WTC11 (cell line): ENCODE results near the gene SF3B2. TPM values are rescaled to one million over a fixed set of nuclear protein-coding genes. Genes with fewer than 3 reads are reported as not detected.

Experiments
- ATAC-seq: fragments of 200-7000 bp; cut with Tn5 transposase; 2 replicates; pipeline ENCODE4 v1.10.0; 2021; ENCODE audit warnings: mild to moderate bottlenecking, moderate library complexity
- CTCF ChIA-PET: fragments of 300-600 bp; sonication (Branson Sonifier 250); formaldehyde crosslinking; loops from one replicate; lab custom pipeline; 2021; ENCODE audit warnings: antibody characterized with exemption; lab: Charles Lee
- POLR2A ChIA-PET: fragments of 350-600 bp; sonication (Branson Sonifier 250); formaldehyde crosslinking; loops from one replicate; lab custom pipeline; 2021; ENCODE audit warnings: antibody characterized with exemption; lab: Charles Lee
- DNase-seq: peaks from one replicate; pipeline ENCODE4 v3.0.0; 2021; ENCODE audit warnings: low spot score
- H3K27ac Mint-ChIP-seq: 2 replicates; pipeline ENCODE4 v1.8.0; 2021; ENCODE audit warnings: mixed read lengths
- H3K27me3 Mint-ChIP-seq: 2 replicates; pipeline ENCODE4 v1.8.0; 2021; ENCODE audit warnings: low read depth, mild to moderate bottlenecking, moderate library complexity, mixed read lengths
- H3K36me3 Mint-ChIP-seq: 2 replicates; pipeline ENCODE4 v1.8.0; 2021; ENCODE audit warnings: mixed read lengths
- H3K4me1 Mint-ChIP-seq: 2 replicates; pipeline ENCODE4 v1.8.0; 2022; ENCODE audit warnings: mixed read lengths
- H3K4me3 Mint-ChIP-seq: 2 replicates; pipeline ENCODE4 v1.8.0; 2021; ENCODE audit warnings: mild to moderate bottlenecking, moderate library complexity, mixed read lengths
- H3K9me3 Mint-ChIP-seq: 2 replicates; pipeline ENCODE4 v1.8.0; 2021; ENCODE audit warnings: mixed read lengths
- AFF4 ChIP-seq: sonication (generic); formaldehyde crosslinking; IDR thresholded peaks from 2 replicates; pipeline ENCODE4 v1.8.1; 2023; ENCODE audit warnings: mild to moderate bottlenecking, missing genetic modification reagents, borderline replicate concordance
- ATF1 ChIP-seq: sonication (generic); formaldehyde crosslinking; IDR thresholded peaks from 2 replicates; pipeline ENCODE4 v1.8.1; 2023; ENCODE audit warnings: mild to moderate bottlenecking, moderate library complexity, missing genetic modification reagents
- CBFB ChIP-seq: sonication (generic); formaldehyde crosslinking; IDR thresholded peaks from 2 replicates; pipeline ENCODE4 v1.8.1; 2022; ENCODE audit warnings: mild to moderate bottlenecking, low read depth, missing genetic modification reagents
- CDX4 ChIP-seq: fragments of 250-450 bp; sonication (Bioruptor Pico); IDR thresholded peaks from 2 replicates; pipeline ENCODE4 v1.9.0; 2021; ENCODE audit warnings: moderate library complexity, mild to moderate bottlenecking, inconsistent platforms, borderline replicate concordance
- ETV6 ChIP-seq: sonication (generic); formaldehyde crosslinking; IDR thresholded peaks from 2 replicates; pipeline ENCODE4 v1.8.1; 2022; ENCODE audit warnings: mild to moderate bottlenecking, missing genetic modification reagents
- GRHL2 ChIP-seq: fragments of 250-450 bp; sonication (Bioruptor Pico); IDR thresholded peaks from 2 replicates; pipeline ENCODE4 v1.8.0; 2022; ENCODE audit warnings: mild to moderate bottlenecking, moderate library complexity; ENCODE audit not compliant: insufficient replicate concordance, severe bottlenecking
- IRF1 ChIP-seq: sonication (generic); formaldehyde crosslinking; IDR thresholded peaks from 2 replicates; pipeline ENCODE4 v1.8.0; 2023; ENCODE audit warnings: missing genetic modification reagents
- JUN ChIP-seq: sonication (generic); formaldehyde crosslinking; IDR thresholded peaks from 2 replicates; pipeline ENCODE4 v1.8.0; 2023; ENCODE audit warnings: mild to moderate bottlenecking, missing genetic modification reagents
- NR1H2 ChIP-seq: sonication (generic); formaldehyde crosslinking; IDR thresholded peaks from 2 replicates; pipeline ENCODE4 v1.9.0; 2021; ENCODE audit warnings: mild to moderate bottlenecking, moderate library complexity, missing genetic modification reagents
- NR2C2 ChIP-seq: sonication (generic); formaldehyde crosslinking; IDR thresholded peaks from 2 replicates; pipeline ENCODE4 v1.8.0; 2022; ENCODE audit warnings: mild to moderate bottlenecking, missing genetic modification reagents
- OVOL2 ChIP-seq: fragments of 250-450 bp; sonication (Bioruptor Pico); IDR thresholded peaks from 2 replicates; pipeline ENCODE4 v1.9.0; 2021; ENCODE audit warnings: mild to moderate bottlenecking, borderline replicate concordance
- SMAD4 ChIP-seq: sonication (generic); formaldehyde crosslinking; IDR thresholded peaks from 2 replicates; pipeline ENCODE4 v1.8.0; 2022; ENCODE audit warnings: mild to moderate bottlenecking, missing genetic modification reagents
- TEAD1 ChIP-seq: sonication (generic); formaldehyde crosslinking; IDR thresholded peaks from 2 replicates; pipeline ENCODE4 v1.8.0; 2022; ENCODE audit warnings: mild to moderate bottlenecking, missing genetic modification reagents
- USF2 ChIP-seq: sonication (generic); formaldehyde crosslinking; IDR thresholded peaks from 2 replicates; pipeline ENCODE4 v1.8.1; 2023; ENCODE audit warnings: mild to moderate bottlenecking, missing genetic modification reagents, moderate library complexity
- ZNF121 ChIP-seq: sonication (generic); formaldehyde crosslinking; IDR thresholded peaks from 2 replicates; pipeline ENCODE4 v1.8.0; 2023; ENCODE audit warnings: missing genetic modification reagents
- ZNF232 ChIP-seq: sonication (generic); formaldehyde crosslinking; IDR thresholded peaks from 2 replicates; pipeline ENCODE4 v1.8.0; 2022; ENCODE audit warnings: mild to moderate bottlenecking, missing genetic modification reagents
- ZNF263 ChIP-seq: sonication (generic); formaldehyde crosslinking; IDR thresholded peaks from 2 replicates; pipeline ENCODE4 v1.8.1; 2022; ENCODE audit warnings: low read depth, mild to moderate bottlenecking, moderate library complexity, missing genetic modification reagents
- ZNF425 ChIP-seq: fragments of 250-450 bp; sonication (Bioruptor Pico); conservative IDR thresholded peaks from 2 replicates; pipeline ENCODE4 v1.9.0; 2021; ENCODE audit warnings: mild to moderate bottlenecking
- total RNA-seq: library from RNA; stranded (reverse); gene quantifications from 3 replicates; pipeline ENCODE4 v1.2.3, GENCODE V29; 2021
- TF ChIP-seq, protein P1 (sequence below): fragments of 250-450 bp; sonication (Bioruptor Pico); IDR thresholded peaks from 2 replicates; pipeline ENCODE4 v1.9.0; 2021; ENCODE audit warnings: mild to moderate bottlenecking, borderline replicate concordance
- TF ChIP-seq, protein P2 (sequence below): sonication (generic); formaldehyde crosslinking; IDR thresholded peaks from 2 replicates; pipeline ENCODE4 v1.8.1; 2023; ENCODE audit warnings: mild to moderate bottlenecking, missing genetic modification reagents, moderate library complexity
- TF ChIP-seq, protein P3 (sequence below): sonication (generic); formaldehyde crosslinking; conservative IDR thresholded peaks from 2 replicates; pipeline ENCODE4 v1.8.1; 2022; ENCODE audit warnings: mild to moderate bottlenecking, missing genetic modification reagents
- TF ChIP-seq, protein P4 (sequence below): sonication (generic); formaldehyde crosslinking; IDR thresholded peaks from 2 replicates; pipeline ENCODE4 v1.8.1; 2022; ENCODE audit warnings: low read depth, missing genetic modification reagents, borderline replicate concordance

Gene SF3B2
- total RNA-seq, 1 experiment from 2014 or later, result 295 TPM

- TF ChIP-seq, protein P1, sequence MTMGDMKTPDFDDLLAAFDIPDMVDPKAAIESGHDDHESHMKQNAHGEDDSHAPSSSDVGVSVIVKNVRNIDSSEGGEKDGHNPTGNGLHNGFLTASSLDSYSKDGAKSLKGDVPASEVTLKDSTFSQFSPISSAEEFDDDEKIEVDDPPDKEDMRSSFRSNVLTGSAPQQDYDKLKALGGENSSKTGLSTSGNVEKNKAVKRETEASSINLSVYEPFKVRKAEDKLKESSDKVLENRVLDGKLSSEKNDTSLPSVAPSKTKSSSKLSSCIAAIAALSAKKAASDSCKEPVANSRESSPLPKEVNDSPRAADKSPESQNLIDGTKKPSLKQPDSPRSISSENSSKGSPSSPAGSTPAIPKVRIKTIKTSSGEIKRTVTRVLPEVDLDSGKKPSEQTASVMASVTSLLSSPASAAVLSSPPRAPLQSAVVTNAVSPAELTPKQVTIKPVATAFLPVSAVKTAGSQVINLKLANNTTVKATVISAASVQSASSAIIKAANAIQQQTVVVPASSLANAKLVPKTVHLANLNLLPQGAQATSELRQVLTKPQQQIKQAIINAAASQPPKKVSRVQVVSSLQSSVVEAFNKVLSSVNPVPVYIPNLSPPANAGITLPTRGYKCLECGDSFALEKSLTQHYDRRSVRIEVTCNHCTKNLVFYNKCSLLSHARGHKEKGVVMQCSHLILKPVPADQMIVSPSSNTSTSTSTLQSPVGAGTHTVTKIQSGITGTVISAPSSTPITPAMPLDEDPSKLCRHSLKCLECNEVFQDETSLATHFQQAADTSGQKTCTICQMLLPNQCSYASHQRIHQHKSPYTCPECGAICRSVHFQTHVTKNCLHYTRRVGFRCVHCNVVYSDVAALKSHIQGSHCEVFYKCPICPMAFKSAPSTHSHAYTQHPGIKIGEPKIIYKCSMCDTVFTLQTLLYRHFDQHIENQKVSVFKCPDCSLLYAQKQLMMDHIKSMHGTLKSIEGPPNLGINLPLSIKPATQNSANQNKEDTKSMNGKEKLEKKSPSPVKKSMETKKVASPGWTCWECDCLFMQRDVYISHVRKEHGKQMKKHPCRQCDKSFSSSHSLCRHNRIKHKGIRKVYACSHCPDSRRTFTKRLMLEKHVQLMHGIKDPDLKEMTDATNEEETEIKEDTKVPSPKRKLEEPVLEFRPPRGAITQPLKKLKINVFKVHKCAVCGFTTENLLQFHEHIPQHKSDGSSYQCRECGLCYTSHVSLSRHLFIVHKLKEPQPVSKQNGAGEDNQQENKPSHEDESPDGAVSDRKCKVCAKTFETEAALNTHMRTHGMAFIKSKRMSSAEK, result no peak
- TF ChIP-seq TEAD1 (CRISPR knock-in tag) (no peak), USF2 (no peak), CBFB (CRISPR knock-in tag) (no peak), ETV6 (CRISPR knock-in tag) (no peak), AFF4 (CRISPR knock-in tag) (no peak), NR2C2 (CRISPR knock-in tag) (no peak)
- TF ChIP-seq, all 79 proteins: peak for 0
Observed at GRCh38 chr11:66061268-66061667, 9.1 kb downstream of the SF3B2 start (continued).

DNA sequence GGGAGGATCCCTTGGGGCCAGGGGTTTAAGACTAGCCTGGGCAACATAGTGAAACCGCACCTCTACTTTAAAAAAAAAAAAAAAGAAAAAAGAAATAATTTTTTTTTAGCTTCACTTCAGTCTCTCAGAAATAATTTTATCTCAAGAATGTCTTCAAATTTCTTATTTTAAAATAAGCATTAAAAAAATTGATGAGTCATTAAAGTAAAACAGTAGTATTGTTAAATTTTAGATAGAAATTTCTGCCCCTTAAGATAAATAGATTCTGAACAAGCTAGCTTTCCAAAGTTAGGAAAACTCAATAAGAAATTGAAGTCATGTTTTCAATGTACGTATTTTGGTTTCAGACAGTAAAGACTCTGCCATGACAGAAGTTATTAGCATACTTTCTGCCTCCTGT, 10.2 kb downstream of the SF3B2 start:
- ATAC-seq (no peak), DNase-seq (no peak)
- no peak overlapping the region for H3K4me3 Mint-ChIP-seq
- H3K27ac Mint-ChIP-seq, result no peak overlapping the region
- ChIA-PET CTCF (interaction anchor here (1.7 kb wide), 1 partner anchor 40 kb away, joined by 3 read pairs; no protein-coding TSS in a partner anchor), POLR2A (no interaction called here)
- 0 out of 2 replicates have a peak, but pooled peaks cover 3% of the 10 kb centered on the region for H3K9me3 Mint-ChIP-seq
- no peaks in the 10 kb centered on the region for H3K27me3 Mint-ChIP-seq
- H3K4me1 Mint-ChIP-seq, result no peaks in the 10 kb centered on the region
- H3K36me3 Mint-ChIP-seq, result peaks cover 90% of the 10 kb centered on the region
- TF ChIP-seq ZNF425 (CRISPR knock-in tag), result no peak
- no peak for TF ChIP-seq IRF1 (CRISPR knock-in tag)
- TF ChIP-seq, protein P2, sequence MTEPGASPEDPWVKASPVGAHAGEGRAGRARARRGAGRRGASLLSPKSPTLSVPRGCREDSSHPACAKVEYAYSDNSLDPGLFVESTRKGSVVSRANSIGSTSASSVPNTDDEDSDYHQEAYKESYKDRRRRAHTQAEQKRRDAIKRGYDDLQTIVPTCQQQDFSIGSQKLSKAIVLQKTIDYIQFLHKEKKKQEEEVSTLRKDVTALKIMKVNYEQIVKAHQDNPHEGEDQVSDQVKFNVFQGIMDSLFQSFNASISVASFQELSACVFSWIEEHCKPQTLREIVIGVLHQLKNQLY, result no peak
- TF ChIP-seq OVOL2 (CRISPR knock-in tag), result no peak
- TF ChIP-seq SMAD4 (CRISPR knock-in tag), result no peak
- no peak for TF ChIP-seq TEAD1 (CRISPR knock-in tag)
- no peak for TF ChIP-seq GRHL2 (CRISPR knock-in tag)
- TF ChIP-seq, protein P3, sequence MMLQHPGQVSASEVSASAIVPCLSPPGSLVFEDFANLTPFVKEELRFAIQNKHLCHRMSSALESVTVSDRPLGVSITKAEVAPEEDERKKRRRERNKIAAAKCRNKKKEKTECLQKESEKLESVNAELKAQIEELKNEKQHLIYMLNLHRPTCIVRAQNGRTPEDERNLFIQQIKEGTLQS (CRISPR knock-in tag), result no peak
- TF ChIP-seq ATF1 (CRISPR knock-in tag), result no peak
- no peak for TF ChIP-seq ZNF263 (CRISPR knock-in tag)
- TF ChIP-seq JUN (CRISPR knock-in tag), result no peak
- TF ChIP-seq, protein P4, sequence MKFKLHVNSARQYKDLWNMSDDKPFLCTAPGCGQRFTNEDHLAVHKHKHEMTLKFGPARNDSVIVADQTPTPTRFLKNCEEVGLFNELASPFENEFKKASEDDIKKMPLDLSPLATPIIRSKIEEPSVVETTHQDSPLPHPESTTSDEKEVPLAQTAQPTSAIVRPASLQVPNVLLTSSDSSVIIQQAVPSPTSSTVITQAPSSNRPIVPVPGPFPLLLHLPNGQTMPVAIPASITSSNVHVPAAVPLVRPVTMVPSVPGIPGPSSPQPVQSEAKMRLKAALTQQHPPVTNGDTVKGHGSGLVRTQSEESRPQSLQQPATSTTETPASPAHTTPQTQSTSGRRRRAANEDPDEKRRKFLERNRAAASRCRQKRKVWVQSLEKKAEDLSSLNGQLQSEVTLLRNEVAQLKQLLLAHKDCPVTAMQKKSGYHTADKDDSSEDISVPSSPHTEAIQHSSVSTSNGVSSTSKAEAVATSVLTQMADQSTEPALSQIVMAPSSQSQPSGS (CRISPR knock-in tag), result no peak
- no peak for TF ChIP-seq ZNF121 (CRISPR knock-in tag)
- no peak for TF ChIP-seq ZNF232
- no peak for TF ChIP-seq CDX4
- no peak for TF ChIP-seq NR1H2 (CRISPR knock-in tag)
